SKM-1 (cell line): ENCODE measurements around the gene FOCAD.

Source experiments
- DNase-seq: peaks from one replicate; lab custom pipeline; 2025; ENCODE audit not compliant: unreplicated experiment; lab: John Stamatoyannopoulos, UW

The FOCAD gene

DNA sequence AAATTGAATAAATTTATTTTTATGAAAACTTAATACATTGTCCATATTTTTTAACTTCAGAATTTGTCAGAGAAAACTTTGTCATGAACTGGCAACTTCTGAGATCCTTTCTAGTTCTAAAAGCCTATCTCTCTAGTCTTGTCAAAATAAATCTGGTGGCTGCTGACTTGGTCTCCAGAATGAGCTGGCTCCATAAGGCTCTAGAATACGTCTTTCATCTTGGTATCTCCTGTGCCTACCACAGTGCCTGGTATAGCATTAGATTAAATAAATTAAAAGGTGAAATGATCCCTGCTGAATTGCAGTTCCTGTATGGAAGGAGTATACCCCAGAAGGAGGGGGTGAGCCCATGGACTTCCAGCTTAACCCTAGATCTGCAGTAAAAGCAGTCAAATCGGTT is 2.6 kb upstream of the FOCAD start:
- DNase-seq, result no peak

GRCh38 chr9:20683351-20684034 is 566 bp upstream of the FOCAD start:
- no peak for DNase-seq

DNA sequence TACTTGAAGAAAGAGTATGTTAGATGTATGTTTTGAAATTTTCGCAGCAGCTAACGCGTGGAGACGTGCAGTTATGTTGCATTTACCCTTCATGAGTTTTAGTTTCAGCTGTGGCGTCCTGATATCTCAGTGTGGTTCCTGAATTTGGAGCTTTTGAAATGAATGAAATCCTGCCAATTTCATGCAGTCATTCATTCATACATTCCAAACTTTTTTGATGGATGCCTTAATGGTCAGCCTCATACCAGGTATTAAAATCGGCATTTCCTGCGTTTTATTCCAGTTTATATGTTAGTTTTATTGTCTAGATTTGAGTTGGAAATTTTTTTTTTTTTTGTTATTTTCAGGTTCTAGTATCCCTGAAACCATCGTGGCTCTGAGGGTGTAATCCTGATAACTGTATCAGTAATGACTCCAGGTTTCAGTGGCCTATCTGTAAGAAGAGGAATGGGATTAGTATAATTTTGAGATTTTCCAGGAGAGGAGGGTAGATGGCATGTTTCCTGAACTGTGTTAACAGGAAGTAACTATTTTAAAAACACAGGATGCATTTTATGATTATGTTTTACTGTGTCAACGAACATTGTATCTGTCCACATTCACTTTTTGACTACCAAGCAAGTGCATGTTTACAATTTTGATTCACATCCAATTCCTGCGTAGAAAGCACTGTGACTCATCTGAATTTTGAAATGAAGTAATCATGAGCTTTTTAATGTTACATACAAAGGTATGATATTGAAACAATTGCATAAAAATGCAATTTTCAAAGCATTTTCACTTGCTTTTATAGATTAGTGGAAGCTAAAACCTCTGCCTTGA is 1.0 kb downstream of the FOCAD start:
- DNase-seq, result no peak

- no peak for DNase-seq
Measured at GRCh38 chr9:20685769-20686168, 1.7 kb downstream of the FOCAD start.

- no peak for DNase-seq
Measured at GRCh38 chr9:20689833-20690232, 5.8 kb downstream of the FOCAD start.

- no peak for DNase-seq
Measured at GRCh38 chr9:20692554-20692953, 8.5 kb downstream of the FOCAD start.

DNA sequence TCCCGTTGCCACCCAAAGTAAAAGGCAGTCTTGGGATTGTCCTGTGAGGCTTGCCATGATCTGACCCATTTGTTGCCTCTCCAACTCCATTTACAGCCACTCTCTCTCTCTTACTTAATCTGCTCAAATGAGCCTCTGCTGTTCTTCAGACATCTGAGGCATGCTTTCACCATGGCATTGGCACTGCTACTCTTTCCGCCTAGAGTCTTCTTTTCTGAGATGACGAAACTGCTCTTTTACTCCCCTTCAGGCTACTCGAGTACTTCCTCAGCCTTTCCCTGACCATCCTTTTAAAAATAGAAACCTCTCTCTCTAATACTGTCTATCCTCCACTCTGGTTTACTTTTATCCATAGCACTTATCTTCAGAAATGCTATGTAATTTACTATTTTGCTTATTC is 9.0 kb downstream of the FOCAD start:
- peak; percentile 51 for DNase-seq

GRCh38 chr9:20694248-20694647 is 10.2 kb downstream of the FOCAD start:
- no peak for DNase-seq

DNA sequence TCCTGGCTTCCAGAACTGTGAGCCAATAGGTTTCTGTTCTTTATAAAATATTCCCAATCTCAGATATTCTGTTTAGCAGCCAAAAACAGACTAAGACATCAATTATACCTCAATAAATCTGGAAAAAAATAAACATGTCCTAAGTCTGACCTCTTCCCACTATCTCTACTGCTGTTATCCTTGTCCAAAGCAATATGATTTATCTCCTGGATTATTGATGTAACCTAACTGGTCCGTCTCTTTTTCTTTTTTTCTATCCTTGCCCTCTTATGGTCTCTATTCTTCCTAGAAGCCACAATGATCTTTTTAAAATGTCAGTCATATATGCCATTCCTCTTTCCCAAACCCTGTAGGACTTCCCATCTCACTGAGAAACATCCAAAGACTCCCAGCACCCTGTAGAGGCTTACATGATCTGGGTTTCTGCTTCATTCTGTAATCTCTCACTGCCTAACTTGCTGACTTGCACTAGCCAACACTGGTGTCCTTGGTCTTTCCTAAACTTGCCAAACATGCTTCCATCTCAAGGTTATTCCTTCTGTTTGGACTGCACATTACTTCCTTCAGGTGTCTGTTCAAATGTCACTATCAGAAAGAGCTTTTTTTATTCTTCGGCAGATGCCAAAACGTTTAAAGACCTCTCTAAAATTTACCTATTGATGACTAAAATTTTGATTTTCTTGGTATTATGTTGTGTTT is 13.1 kb downstream of the FOCAD start:
- no peak for DNase-seq

DNA sequence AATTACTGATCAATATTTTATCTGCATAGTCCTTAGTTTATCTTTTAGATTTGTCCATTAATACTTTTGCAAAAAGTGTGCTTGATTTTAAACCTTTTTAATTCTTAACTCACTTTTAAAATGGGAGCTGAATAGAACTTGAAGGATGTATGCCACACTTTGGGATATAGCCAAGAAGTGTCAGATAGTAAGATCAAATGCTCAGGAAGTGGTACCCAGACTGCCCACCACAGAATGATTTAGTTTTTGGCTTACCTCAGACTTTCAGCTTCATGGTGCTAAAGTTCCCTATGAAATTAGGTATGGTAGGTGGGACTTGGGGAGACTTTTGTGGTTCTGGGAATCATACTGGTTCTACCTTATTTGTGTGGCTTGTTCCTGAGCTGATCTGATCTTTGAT is 14.7 kb downstream of the FOCAD start:
- DNase-seq, result no peak

DNA sequence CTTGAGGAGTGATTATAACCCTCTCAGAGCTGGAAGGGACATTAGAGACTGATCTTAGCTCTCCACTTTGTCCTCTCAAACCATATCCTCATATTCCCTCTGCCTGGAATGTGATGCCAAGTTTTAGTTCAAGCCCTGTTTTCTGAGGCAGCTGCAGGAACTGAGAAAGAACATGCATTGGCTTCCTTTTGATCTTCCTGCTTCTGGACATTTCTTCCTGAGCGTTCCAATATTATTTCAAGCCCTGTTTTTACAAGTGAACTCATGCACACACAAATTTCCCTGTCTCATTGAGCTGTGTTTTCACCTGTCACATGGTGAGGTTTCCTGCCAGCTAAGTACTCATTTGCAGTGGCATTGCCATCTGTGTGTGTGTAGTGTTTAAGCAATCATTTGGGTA is 17.0 kb downstream of the FOCAD start:
- no peak for DNase-seq

GRCh38 chr9:20702570-20702969 is 18.5 kb downstream of the FOCAD start:
- no peak for DNase-seq

DNA sequence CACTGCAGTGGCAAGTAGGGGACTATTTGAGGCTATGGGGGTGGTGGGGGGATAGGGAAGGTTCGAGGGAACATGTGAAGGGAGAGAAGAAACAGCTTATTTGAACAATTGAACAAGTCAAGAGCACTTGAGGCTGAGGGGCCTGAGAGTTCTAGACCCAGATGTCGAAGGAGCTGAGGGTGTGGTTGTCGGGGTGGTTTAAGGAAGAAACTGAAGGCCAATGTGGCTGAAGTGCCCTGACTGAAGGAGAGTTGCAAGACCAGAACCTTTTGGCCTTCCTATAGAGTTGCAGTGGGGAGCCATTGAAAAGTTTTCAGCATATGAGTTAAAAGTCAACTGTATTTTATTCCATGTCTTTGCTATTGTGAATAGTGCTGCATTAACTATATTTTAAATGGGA is 19.1 kb downstream of the FOCAD start:
- DNase-seq, result no peak

GRCh38 chr9:20707708-20708107 is 23.6 kb downstream of the FOCAD start:
- DNase-seq, result no peak

DNA sequence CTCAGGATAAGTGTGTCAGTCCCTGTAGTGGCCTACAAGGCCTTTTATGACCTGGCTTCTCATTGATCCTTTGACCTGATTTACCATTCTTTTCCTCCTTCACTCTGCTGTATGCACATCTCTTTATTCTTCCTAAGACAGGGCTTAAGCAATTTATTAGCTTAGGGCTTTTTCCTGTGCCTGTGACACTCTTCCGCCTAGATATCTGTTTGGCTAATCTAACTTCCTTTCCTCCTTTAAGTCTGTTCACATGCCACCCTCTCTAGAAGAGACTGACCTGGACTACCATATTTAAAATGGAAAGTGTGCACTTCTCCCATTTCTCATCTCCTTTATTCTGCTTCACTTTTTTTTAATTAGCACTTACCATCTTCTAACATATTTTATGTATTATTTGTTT is 29.1 kb downstream of the FOCAD start:
- DNase-seq, result no peak

GRCh38 chr9:20714442-20715415 is 30.7 kb downstream of the FOCAD start:
- DNase-seq, result no peak

GRCh38 chr9:20722221-20722620 is 38.2 kb downstream of the FOCAD start:
- DNase-seq, result no peak

DNA sequence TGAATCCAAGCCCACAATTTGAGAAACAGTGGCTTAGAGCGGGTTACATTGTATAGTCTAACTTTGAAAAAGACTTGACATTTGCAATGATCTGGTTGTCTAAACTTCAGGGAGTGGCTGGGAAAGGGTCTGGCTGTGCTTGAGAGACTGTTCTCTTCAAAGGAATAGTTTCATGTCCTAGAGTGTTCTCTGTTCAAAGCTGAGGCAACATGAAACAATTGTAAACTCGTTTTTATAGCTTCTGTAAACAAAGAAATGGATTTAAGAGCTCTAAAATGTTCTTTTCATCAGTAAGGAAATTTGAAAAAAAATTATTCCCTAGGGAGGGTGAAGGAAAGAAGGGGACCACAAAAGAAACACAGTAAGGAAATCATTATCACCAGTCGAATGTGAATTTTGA is 41.6 kb downstream of the FOCAD start:
- DNase-seq, result no peak

- no peak for DNase-seq
Measured at GRCh38 chr9:20726144-20726543, 42.1 kb downstream of the FOCAD start.

DNA sequence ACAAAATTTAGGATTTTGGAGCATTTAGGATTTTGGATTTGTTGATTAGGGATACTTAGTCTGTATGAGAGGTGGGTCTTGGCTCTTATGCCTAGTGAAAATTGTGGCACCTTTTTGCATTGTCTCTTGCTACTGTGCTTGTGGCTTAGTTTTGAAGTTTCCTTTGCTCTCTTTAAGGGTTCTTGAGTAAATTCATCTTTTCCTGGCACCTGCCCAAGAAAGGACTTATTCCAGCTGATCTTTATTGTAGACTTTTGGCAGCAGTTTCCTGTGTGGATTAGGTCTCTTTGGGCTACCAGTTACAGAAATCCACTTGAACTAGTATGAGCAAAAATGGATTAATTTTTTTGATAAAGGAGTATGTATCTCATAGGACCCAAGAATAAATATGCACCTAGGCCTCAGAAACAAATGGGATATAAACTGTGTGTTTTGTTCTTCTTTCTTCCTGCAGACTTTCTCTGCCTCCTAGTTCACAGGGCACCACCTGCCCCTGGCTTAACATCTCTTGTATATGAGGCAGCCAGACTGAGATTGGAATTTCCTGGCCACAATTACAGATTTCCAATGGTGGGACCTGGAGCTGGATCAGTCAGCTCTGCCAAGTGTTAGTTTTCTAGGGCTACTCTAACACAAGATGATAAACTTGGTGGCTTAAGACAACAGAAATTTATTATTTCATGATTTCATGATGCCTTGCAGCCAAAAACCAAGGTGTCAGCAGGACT is 44.6 kb downstream of the FOCAD start:
- DNase-seq, result no peak
